ENCODE data around the gene MAN2B2. TPM values are rescaled to one million over a fixed set of nuclear protein-coding genes. Genes with fewer than 3 reads are reported as not detected.

The MAN2B2 gene
- total RNA-seq, 1 donor from 2014 or later = 24.2 TPM

- Mint-ChIP-seq H3K4me3 (no peak overlapping the region), H3K4me1 (no peaks in the 10 kb centered on the region), H3K36me3 (ENCODE audit: low read depth) (no peaks in the 10 kb centered on the region), H3K27me3 (peaks cover 52% of the 10 kb centered on the region), H3K9me3 (peaks cover 5% of the 10 kb centered on the region), H3K27ac (no peak overlapping the region)
- intact Hi-C loops (cut with micrococcal nuclease) = no loop called here
- ATAC-seq (ENCODE audit: low read depth) = no peak
- POLR2A ChIA-PET = no interaction called here
- no peak for DNase-seq
- no peak for TF ChIP-seq CTCF (IDR thresholded peaks at IDR 0.05)
- CTCF ChIA-PET = no interaction called here
Observed at GRCh38 chr4:6556263-6556662, 18.7 kb upstream of the MAN2B2 start.

- Mint-ChIP-seq H3K4me3 (no peak overlapping the region), H3K4me1 (peaks cover 3% of the 10 kb centered on the region), H3K27ac (no peak overlapping the region), H3K9me3 (peaks cover 2% of the 10 kb centered on the region), H3K36me3 (ENCODE audit: low read depth) (no peaks in the 10 kb centered on the region), H3K27me3 (peaks cover 59% of the 10 kb centered on the region)
- CTCF ChIA-PET = interaction anchor here (1.3 kb wide), 1 partner anchor 11 kb away, joined by 4 read pairs; no protein-coding TSS in a partner anchor
- POLR2A ChIA-PET = no interaction called here
- TF ChIP-seq CTCF (IDR thresholded peaks at IDR 0.05) = no peak
- DNase-seq (no peak), ATAC-seq (ENCODE audit: low read depth) (no peak)
- intact Hi-C loops (cut with micrococcal nuclease) = no loop called here
Observed at GRCh38 chr4:6557185-6557584, 17.8 kb upstream of the MAN2B2 start.

GRCh38 chr4:6557856-6558255 is 17.1 kb upstream of the MAN2B2 start:
- ATAC-seq (ENCODE audit: low read depth) (no peak), DNase-seq (no peak)
- Mint-ChIP-seq H3K4me1 (peaks cover 7% of the 10 kb centered on the region), H3K36me3 (ENCODE audit: low read depth) (no peaks in the 10 kb centered on the region), H3K9me3 (no peaks in the 10 kb centered on the region), H3K27me3 (peaks cover 62% of the 10 kb centered on the region), H3K27ac (no peak overlapping the region), H3K4me3 (no peak overlapping the region)
- POLR2A ChIA-PET = no interaction called here
- no peak for TF ChIP-seq CTCF (IDR thresholded peaks at IDR 0.05)
- intact Hi-C loops (cut with micrococcal nuclease) = no loop called here
- CTCF ChIA-PET = interaction anchor here (1.3 kb wide), 1 partner anchor 12 kb away, joined by 4 read pairs; no protein-coding TSS in a partner anchor

GRCh38 chr4:6560416-6561172 is 14.4 kb upstream of the MAN2B2 start:
- Mint-ChIP-seq H3K36me3 (ENCODE audit: low read depth) (no peaks in the 10 kb centered on the region), H3K27me3 (peaks cover 67% of the 10 kb centered on the region), H3K9me3 (no peaks in the 10 kb centered on the region), H3K4me3 (no peak overlapping the region), H3K4me1 (peaks cover 7% of the 10 kb centered on the region), H3K27ac (no peak overlapping the region)
- CTCF ChIA-PET = no interaction called here
- intact Hi-C loops (cut with micrococcal nuclease) = no loop called here
- ATAC-seq (ENCODE audit: low read depth) (no peak), DNase-seq (no peak)
- no peak for TF ChIP-seq CTCF (IDR thresholded peaks at IDR 0.05)
- POLR2A ChIA-PET = no interaction called here

- peaks cover 7% of the 10 kb centered on the region for H3K4me1 Mint-ChIP-seq
- H3K9me3 Mint-ChIP-seq = no peaks in the 10 kb centered on the region
- CTCF ChIA-PET = no interaction called here
- no peak overlapping the region for H3K27ac Mint-ChIP-seq
- H3K27me3 Mint-ChIP-seq = peaks cover 70% of the 10 kb centered on the region
- no peak for TF ChIP-seq CTCF (IDR thresholded peaks at IDR 0.05)
- no peak overlapping the region for H3K4me3 Mint-ChIP-seq
- ATAC-seq (ENCODE audit: low read depth) (no peak), DNase-seq (no peak)
- intact Hi-C loops (cut with micrococcal nuclease) = no loop called here
- no peaks in the 10 kb centered on the region for H3K36me3 Mint-ChIP-seq (ENCODE audit: low read depth)
- POLR2A ChIA-PET = no interaction called here
Observed at GRCh38 chr4:6561173-6561516, 13.8 kb upstream of the MAN2B2 start.
